COR-L47 (cell line): ENCODE data around the gene PLA2G4D.
A peak's percentile ranks its signal among the peaks of the same experiment; 100 is the strongest.

Experiments
- DNase-seq: peaks from one replicate; lab custom pipeline; 2025; lab: John Stamatoyannopoulos, UW

PLA2G4D gene, protein sequence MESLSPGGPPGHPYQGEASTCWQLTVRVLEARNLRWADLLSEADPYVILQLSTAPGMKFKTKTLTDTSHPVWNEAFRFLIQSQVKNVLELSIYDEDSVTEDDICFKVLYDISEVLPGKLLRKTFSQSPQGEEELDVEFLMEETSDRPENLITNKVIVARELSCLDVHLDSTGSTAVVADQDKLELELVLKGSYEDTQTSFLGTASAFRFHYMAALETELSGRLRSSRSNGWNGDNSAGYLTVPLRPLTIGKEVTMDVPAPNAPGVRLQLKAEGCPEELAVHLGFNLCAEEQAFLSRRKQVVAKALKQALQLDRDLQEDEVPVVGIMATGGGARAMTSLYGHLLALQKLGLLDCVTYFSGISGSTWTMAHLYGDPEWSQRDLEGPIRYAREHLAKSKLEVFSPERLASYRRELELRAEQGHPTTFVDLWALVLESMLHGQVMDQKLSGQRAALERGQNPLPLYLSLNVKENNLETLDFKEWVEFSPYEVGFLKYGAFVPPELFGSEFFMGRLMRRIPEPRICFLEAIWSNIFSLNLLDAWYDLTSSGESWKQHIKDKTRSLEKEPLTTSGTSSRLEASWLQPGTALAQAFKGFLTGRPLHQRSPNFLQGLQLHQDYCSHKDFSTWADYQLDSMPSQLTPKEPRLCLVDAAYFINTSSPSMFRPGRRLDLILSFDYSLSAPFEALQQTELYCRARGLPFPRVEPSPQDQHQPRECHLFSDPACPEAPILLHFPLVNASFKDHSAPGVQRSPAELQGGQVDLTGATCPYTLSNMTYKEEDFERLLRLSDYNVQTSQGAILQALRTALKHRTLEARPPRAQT

DNA sequence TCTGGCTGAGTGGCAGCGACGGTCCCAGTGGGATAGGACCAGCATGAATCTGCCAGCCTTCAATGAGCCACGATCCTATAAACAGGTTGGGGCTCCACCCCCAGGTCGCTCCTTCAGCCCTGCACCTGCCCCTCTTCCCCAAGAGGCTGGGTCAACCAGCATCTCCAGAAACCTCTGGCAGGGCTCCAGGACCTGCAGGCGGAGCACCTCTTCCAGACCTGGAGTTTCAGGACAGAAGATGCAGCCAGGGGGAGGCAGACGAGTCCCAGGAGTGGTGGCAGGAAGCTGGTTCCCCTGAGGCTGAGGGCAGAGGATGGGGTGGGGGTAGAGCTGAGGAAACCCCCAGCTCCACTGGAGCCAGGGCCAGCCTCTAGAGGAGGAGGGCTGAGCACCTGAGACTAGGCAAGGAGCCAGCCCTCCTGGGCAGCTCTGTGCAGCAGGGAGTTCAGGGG, at the start of gene PLA2G4D:
PLA2G4D (minus strand) TSS at position 51 of the 452 bp plus-strand sequence. CDS start 103 bp downstream, outside the sequence.
- DNase-seq = peak; percentile 94

DNA sequence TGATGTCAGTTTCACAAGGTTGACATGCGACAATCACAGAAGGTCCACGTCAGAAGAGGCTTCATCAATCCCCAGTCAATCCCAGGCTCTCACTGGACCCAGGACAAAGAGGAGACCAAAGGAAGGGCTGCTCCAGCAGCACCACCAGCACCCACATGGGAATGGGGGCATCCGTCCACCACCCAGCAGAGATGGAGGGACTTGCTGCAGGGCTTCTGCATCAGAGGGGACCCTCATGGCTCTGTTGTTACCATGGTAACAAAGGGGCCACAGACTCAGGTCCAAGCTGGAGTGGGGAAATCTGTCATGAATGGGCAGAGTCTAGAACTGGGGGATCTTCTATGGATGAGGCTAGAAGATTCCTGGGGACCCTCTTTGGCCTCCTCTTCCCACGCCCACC, 49.0 kb upstream of the PLA2G4D start:
- DNase-seq = no peak

DNA sequence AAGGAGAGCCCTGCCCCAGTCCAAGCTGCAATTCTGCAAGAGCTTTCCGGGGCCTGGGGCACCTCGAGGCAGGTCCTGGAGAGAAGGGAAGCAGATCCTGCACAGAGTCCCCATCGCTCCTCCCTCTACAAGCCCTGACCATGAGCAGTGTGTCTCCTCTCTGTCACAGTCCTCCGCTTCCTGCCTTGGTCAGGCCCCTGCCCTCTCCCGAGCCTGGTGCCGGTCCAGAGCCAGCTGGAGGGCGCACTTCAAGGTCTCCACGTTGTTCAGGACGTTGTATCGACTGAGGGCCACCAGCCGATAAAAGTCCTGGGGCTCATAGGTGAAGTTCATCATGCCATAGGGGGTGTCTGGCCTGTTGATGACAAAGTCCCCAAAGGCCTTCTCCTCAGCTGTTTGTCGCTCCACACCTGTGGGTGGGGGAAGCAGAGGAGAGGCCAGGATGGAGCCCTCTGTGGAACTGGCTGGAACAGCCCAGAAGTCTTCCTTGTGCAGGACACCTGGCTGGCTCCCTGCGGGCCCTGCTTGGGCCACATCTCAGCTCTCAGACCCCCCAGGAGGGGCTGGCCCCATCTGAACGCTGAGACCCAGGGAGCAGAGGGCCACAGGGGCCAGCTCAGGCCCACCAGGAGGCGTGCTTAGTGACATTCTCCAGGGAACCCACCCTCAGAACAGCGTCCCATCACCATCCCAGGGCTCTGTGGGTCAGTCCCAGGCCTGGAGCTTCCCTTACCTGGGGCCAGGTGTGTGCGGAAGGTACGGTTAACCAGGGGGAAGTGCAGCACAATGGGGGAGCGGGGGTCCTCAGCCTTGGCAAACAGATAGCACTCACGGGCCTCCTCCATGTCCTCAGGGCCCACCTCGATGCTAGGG, 47.7 kb upstream of the PLA2G4D start:
- no peak for DNase-seq

DNA sequence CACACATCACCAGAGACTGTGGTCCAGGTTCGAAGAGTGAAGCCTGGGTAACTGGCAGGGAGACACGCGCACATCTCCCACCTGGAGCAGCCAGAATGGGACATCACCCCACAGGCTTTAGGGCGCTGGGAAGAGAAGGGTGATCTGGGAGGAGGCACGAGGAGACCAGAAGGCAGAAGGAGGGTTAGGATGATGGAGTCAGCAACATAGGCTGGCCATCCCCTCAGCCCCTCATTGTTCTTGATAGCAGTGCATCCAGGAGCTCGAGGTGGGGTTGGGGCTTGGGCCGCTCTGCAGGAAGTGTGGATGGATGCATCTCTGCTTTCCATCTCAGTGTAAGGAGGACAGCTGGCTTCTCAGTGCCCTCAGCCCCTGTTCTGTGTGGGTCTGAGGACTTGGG, 46.9 kb upstream of the PLA2G4D start:
- no peak for DNase-seq

DNA sequence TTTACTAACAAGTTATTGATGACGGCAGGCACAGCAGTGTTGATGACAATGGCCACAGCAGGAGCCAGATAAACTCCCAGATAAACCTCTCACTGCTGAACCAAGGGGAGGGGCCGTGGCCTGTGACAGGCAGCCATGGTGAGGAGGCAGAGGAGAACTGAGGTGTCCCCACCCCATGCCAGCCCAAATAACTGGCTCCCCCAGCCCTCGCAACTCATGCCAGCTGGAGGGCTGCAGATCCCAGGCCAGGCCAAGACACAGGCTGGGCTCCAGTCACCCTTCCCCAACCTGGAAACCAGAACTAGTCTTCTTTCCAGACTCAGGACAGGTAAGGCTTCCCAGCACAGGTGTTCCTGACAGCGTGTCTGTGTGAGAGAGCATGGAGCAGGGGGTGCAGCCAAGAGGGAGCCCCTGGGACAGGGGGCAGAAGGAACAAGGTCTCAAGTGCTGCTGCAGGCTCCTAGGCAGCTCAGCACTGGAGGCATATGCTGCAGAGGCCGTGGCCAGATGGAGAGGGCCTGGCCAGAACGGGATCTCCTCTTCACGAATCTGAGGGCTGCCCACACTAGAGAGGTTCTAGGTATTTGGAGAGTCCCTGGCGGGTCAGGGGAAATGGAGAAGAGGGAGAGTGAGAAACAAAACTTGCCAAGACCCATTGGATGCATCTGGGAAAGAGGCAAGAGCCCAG, 46.2 kb upstream of the PLA2G4D start:
- DNase-seq = no peak

DNA sequence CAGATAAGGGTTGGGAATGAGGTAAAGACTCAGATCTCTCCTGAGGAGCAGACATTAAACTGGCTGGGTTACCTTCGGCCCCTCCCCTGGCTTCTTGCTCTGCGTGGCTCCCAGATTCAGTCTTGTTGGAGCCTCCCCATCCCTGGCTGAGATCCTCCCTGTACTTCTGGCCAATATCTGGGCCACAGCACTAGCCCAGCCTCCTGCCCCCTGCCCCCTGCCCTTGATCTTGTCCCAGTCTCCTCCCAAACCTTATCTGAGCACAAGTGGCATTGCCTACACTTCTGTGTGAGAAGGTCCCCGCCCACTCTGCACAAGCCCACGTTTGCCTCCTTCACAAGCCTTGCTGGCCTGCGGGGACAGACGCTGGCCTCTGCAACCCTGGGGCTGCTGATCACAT, 45.2 kb upstream of the PLA2G4D start:
- DNase-seq = no peak

DNA sequence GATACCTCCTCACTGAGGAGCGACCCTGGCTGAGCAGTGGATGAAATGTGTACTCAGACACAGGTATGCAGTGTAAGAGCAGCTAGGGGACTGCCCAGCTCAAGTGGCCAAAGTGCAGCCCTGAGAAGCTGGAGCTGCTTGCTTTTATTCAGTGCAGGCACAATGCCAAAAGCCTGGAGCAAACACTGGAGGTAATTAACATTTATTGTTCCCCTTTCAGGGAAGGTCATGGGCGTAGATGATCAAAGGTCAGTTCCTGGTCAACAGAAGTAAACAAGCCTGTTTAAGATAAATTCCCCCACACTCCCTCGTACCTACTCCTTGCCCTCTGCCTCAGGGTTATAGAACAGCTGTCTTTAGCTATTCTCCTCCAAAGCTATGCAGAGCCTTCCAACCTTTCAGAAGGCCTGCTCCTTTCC, 44.6 kb upstream of the PLA2G4D start:
- DNase-seq = no peak

DNA sequence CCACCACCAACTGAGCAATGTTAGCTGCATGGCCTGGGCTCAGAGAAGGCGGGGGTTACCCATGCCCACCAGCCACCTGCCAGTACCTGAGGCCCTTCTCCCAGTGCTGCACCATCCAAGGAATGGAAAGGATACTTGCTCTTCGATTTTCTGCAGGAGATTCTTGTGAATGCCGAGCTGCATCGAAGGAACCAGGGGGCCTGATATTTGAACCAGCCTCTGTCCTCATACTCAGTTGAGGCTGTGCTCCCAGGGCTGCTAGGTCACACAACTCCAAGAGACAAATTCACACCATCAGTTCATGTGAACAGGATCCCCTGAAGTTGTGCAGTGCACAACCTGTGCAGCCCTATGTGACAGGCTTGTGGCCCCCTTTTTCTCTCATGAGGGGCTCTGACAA, 44.0 kb upstream of the PLA2G4D start:
- DNase-seq = no peak

DNA sequence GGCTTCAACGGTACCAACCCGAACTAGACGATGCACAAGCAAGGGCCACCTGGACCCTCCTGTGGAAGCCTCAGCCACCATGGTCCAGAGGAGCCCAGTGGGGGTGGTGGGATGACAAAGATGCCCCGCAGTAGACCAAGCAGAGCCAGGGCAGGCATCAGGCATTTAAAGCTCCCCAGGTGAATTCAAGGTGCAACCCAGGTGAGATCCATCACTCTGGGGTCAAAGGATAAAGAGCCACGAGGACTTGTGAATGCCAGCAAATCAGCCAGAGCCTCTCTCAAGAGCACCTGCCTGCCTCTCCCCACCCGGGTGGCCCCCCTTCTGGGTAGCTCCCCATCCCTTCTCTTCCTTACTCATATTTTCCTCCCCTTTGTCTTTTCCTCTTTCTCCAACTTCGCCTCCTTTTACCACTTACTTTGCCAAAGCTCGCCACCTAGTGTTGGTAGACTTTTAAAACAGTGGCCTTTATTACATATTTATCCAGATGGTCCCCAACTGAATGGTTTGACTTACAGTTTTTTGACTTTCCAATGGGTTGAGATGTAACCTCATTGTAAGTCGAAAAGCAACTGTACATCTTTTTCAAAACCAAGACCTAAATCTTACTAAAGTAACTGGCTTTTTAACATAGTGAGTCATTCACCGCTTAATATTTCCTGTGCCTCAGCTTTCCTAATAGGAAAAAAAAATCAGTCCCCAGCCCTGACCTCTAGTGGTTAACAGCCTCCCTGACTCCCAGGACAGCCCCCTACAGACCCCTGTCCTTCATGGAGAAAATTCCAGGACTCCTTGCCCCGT, 43.3 kb upstream of the PLA2G4D start:
- DNase-seq = peak; percentile 52

DNA sequence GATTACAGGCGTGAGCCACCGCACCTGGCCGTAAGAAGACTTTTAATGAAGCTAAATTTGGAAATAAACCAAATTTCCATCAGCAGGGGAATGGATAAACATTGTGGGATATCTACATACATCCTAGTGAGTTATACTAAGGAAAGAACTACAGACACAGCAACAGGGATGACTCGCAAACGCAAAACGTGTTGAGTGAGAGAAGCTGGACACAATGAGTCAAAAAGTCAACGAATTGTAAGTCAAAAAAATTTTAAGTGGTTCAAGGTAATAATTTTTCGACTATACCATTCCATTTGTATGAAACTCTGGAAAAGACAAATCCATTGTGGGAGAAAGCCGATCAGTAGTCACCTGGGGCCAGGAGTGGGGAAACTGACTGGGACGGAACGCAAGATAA, 42.2 kb upstream of the PLA2G4D start:
- no peak for DNase-seq

DNA sequence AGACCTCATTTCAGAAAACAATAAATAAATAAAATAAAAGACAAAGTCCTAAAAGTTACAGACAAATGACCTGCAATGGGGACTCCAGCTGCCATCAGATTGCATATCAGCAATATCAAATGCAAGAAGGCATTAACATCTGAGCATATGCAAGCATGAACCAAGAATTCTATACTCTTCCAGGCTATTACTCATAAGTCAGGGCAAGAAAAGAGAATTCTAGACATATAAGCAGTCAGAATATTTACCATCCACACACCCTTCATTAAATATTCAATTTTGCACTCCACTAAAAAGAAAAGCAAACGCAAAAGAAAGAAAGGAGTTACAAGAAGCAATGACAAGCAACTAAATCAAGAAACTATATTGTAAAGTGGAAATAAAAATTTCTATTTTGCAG, 41.0 kb upstream of the PLA2G4D start:
- no peak for DNase-seq

DNA sequence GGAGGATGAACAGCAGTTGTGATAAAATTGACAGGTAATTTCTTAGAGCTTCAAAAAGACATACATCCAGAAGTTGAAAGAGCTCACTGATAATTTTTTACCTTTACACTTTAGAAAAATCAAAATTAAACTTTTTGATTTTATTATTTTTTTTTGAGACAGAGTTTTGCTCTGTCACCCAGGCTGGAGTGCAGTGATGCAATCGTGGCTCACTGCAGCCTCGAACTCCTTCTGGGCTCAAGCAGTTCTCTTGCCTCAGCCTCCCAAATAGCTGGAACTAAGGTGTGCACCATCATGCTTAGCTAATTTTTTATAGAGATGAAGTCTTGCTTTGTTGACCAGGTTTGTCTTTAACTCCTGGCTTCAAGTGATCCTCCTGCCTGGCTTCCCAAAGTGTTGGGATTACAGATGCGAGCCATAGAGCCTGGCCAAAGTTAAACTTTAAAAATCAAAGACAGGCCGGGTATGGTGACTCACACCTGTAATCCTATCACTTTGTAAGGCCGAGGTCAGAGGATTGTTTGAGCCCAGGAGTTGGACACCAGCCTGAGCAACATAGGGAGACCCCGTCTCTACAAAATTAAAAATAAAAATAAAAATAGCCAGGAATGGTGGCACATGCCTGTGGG, 40.4 kb upstream of the PLA2G4D start:
- DNase-seq = no peak

DNA sequence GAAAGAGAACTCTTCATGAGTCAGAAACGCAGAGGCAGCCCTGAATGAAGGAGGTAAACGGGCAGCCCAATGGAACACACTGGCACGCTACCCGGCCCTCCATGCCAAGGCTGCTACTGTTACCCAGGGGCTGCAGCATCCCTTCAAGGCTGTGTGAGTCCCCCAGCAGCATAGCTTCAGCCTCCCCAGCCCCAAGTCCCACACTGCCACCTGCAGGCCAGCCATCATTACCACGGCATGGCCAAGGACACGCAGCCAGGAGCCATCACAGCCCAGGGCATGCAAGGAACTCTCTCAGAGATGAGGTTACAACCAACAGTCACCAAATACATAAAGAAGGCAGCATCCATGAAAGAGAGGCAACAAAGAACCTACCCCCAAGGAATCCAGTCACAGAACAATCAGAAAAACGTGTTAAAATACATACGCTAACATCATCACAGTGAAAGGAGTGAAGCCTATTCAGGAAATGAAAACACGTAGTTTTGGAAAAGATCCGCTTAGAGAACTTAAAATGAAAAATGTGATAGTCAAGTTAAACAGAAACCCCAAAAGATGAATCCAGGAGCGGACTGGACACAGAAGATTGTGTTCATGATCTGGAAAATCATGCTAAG, 39.6 kb upstream of the PLA2G4D start:
- DNase-seq = peak; percentile 66

DNA sequence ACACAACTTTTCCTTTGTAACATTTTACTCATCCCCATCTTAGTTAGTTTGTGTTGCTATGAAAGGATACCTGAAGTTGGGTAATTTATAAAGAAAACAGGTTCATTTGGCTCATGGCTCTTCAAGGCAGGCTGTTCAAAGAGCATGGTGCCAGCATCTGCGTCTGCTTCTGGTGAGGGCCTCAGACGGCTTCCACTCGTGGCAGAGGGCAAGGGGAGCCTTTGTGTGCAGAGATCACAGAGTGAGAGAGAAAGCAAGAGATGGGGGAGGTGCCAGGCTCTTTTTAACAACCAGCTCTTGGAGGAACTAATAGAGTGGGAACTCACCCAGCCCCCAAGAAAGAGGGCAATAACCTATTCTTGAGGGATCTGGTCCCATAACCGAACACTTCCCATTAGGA, 39.0 kb upstream of the PLA2G4D start:
- DNase-seq = no peak

DNA sequence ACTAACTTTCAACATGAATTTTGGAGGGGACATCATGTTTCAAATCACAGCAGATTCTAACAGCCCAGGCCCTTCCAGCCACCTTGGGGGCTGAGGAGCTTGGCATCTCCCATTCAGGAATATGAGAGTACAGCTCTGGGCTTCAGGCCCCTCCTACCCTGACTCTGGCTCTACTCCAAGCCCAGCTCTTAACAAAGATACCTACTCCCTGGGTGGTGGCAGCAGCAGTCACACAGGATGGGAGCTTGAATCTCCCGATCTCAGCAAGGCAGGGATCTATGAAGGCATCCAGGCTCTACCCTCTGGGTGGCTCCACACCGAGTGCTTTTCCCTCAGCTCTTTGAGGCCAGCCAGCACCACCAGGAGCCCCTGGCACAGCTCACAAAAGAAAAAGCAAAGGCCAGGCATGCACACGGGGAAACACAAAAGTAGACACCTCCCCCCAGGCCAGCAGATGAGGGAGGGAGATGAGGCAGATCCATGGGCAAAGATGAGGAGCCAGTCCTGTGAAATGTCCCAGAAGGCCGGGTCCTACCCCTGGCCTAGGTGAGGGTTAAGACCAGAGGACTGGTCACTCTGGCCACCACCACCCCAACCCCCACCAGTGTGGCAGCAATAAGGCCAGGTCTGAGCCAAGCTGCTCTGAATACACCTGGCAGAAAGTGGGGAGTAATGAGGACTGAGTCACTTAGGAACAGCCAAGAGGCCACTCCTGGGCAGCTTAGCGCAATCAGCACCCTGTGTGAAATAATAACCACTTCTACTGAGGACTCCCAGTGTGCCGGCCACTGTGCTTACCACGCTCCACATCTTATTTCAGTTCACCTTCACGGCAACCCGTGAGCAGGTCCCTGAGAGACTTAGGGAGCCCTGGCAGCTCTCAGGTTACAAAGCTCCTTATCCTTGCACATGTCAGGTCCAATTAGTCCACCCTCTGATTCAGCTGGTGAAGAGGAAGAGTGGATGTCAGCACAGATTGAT, 37.8 kb upstream of the PLA2G4D start:
- peak; percentile 93 for DNase-seq

DNA sequence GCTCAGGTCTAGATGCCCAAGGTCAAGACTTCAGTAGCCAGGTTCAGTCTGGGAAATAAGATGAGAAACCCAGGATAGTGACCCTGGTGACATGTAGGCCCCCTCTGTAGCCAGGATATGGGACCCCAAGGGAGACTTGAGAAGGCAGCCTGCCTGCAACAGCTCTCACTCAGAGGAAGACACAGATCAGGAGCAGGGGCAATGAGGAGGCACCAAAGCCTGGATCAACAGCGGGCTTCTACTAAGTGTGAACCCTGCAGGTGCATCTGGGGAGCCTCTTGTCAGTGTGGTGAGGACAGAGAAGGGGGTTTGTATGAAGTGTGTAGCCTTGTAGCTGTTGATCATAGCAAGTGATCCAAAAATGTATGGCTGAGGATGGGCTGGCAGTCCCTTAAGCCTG, 36.6 kb upstream of the PLA2G4D start:
- no peak for DNase-seq

DNA sequence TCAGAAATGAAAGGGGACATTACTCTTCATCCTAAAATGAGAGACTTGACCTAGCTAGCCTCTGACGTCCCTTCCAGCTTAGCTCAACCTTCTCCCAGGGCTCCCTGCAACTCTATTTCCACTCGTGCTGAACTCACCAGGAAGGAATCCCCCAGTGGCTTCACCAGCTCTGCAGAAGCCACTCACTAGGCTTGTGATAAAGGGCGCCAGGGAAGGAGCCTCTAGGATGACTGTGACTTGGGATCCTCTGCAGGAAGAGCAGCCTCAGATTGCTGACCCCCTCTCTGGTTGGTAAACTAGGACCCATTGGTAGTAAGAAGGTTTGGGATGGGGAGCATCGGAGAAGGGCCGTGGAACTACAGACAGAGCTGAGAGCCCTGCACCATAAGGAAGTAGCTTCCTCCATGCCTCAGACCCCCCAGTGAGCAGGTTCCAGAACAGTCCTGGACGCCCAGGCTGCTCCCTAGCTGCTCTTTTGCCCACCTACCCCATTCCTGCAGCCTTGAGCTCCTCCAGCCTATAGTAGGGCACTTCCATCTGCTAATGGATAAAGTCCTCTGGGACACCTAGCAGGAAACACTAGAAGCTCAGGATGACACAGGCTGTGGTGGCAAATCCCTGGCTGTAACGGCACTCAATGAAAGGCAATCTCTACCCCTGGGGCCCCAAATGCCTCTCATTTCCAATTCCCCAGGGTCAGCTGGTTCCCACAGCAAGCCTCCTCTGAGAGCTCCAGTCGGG, 36.1 kb upstream of the PLA2G4D start:
- no peak for DNase-seq

DNA sequence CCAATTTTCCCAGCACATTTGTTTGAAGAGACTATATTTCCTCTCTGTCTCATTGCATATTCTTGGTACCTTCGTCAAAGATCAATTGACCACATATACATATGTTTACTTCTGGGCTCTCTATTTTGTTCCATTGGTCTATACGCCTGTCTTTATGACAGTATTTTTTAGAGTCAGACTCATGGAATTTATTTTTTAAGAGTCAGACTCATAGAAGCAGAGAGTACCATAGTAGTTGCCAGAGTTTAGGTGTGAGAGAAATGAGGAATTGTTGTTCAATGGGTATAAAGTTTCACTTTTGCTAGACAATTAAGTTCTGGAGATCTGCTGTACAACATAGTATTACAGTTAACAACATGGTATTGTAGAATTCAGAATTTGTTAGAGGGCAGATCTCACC, 35.0 kb upstream of the PLA2G4D start:
- no peak for DNase-seq
